ENCODE results near the gene CBX4.

- TF ChIP-seq CTCF (IDR thresholded peaks at IDR 0.05) = no peak
- TF ChIP-seq POLR2A (IDR thresholded peaks at IDR 0.05) = no peak
Measured at GRCh38 chr17:79802736-79803420, 36.4 kb downstream of the CBX4 start.
